C4-2B (cell line): ENCODE results near the gene CERK.

Experiments used
- CTCF ChIP-seq: fragments of 450-650 bp; conservative IDR thresholded peaks from 2 replicates; pipeline ENCODE4 v1.5.1; 2017; ENCODE audit warnings: mild to moderate bottlenecking
- ZFX ChIP-seq: fragments of 450-650 bp; IDR thresholded peaks from 2 replicates; pipeline ENCODE4 v1.6.1; 2017

DNA sequence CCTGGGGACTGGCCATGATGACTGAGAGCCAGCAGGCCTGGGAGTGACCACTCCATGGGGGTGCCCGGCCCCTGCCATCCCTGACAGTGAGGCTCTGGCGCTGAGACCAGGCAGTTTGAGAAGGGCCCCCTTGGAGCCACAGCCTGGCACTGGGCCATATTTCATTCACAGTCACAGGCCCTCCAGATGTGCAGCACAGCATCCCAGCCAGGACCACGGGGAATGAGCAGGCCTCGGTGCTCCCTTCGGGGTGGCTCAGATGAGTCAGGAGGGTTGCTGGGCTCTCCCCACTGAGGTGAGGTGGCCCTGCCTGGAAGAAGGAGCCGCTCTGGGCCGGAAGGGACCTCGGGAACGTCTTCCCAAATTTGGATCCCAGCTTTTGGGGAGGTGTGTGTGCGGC lies 64.8 kb downstream of the CERK start:
- no peak for TF ChIP-seq CTCF
- no peak for TF ChIP-seq ZFX
